Measurements from ENCODE around the gene GABRG3. TPM values are rescaled to one million over a fixed set of nuclear protein-coding genes. Genes with fewer than 3 reads are reported as not detected.

The GABRG3 gene
- total and polyA plus RNA-seq, 2 donors (not counting 3 experiments of a cell fraction or from before 2014, with no cell fraction given): not detected

DNA sequence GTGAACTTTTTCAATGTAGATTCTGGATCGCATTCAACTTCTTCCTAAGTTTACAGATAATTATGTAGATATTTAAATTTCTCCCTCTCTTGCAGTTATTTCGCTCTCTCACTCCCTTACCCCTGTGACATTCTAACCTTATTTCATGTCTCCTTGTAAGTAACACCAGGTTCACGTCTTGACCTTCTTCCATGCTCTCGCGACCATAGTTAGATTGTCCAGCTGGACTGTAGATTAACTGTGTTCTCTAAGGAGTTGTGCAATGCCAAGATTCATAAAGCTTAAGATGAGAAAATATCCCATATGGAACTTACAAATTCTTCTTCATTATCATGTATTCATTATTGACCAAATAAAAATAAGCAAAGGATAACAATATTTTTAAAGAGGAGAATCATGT is 430.5 kb downstream of the GABRG3 start:
- ChIA-PET CTCF (no interaction called here), POLR2A (no interaction called here)
- BruUV-seq (replicated peaks): no TSS peak
- no peak overlapping the region for H3K9ac ChIP-seq (replicated peaks; ENCODE audit: extremely low read depth, insufficient read depth, low read length)
- H3K4me1 ChIP-seq (ENCODE audit: control insufficient read depth, extremely low read depth, insufficient read depth, low read length): no peaks in the 10 kb centered on the region
- H3K27me3 ChIP-seq (ENCODE audit: control insufficient read depth in 2 of 2, insufficient read depth in 2 of 2, low read length in 2 of 2): no peaks in the 10 kb centered on the region
- H3K27ac ChIP-seq (ENCODE audit: insufficient read depth, low read depth, low read length): no peak overlapping the region
- no peaks in the 10 kb centered on the region for H3K79me2 ChIP-seq (ENCODE audit: control insufficient read depth, insufficient read depth, low read length)
- TF ChIP-seq, protein P1, sequence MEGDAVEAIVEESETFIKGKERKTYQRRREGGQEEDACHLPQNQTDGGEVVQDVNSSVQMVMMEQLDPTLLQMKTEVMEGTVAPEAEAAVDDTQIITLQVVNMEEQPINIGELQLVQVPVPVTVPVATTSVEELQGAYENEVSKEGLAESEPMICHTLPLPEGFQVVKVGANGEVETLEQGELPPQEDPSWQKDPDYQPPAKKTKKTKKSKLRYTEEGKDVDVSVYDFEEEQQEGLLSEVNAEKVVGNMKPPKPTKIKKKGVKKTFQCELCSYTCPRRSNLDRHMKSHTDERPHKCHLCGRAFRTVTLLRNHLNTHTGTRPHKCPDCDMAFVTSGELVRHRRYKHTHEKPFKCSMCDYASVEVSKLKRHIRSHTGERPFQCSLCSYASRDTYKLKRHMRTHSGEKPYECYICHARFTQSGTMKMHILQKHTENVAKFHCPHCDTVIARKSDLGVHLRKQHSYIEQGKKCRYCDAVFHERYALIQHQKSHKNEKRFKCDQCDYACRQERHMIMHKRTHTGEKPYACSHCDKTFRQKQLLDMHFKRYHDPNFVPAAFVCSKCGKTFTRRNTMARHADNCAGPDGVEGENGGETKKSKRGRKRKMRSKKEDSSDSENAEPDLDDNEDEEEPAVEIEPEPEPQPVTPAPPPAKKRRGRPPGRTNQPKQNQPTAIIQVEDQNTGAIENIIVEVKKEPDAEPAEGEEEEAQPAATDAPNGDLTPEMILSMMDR (IDR thresholded peaks at IDR 0.05; ENCODE audit: extremely low read depth in 1 of 2, insufficient read depth in 1 of 2, low read depth in 1 of 2, low read length in 2 of 2): no peak
- TF ChIP-seq EZH2 (IDR thresholded peaks at IDR 0.05; ENCODE audit: borderline replicate concordance, low read depth, low read length, severe bottlenecking) (no peak), JUN (IDR thresholded peaks at IDR 0.05; ENCODE audit: borderline replicate concordance, insufficient read depth, insufficient read length, low read depth) (no peak), GATA2 (IDR thresholded peaks at IDR 0.05; ENCODE audit: insufficient read depth, insufficient read length, low read depth, low read length) (no peak), MYC (IDR thresholded peaks at IDR 0.05; ENCODE audit: low read depth, low read length) (no peak), POLR2AphosphoS5 (IDR thresholded peaks at IDR 0.05; ENCODE audit: insufficient read depth, low read depth, low read length) (no peak)
- H3K9me1 ChIP-seq (replicated peaks; ENCODE audit: control insufficient read depth, extremely low read depth, insufficient read depth, low read length): no peaks in the 10 kb centered on the region
- H3K36me3 ChIP-seq (ENCODE audit: control insufficient read depth in 2 of 2, extremely low read depth in 1 of 2, insufficient read depth in 2 of 2, low read length in 2 of 2): no peaks in the 10 kb centered on the region
- intact Hi-C loops (cut with micrococcal nuclease): no loop called here
- no peak overlapping the region for H3K4me3 ChIP-seq (replicated peaks in 1 of 3; ENCODE audit: insufficient read depth in 1 of 3, low read depth in 1 of 3, low read length in 3 of 3)
- H4K20me1 ChIP-seq (replicated peaks; ENCODE audit: control insufficient read depth, extremely low read depth, insufficient read depth, low read length): no peaks in the 10 kb centered on the region
- dilution Hi-C loops (cut with MboI; ENCODE audit: extremely low pct_ligation_motif_present, low sequenced_read_pairs): no loop called here
- no peak for DNase-seq (ENCODE audit: low read depth, low spot score)
- FAIRE-seq: no peak
- H2AFZ ChIP-seq (ENCODE audit: low read depth, low read length): no peak overlapping the region
- no peak overlapping the region for H3K4me2 ChIP-seq (ENCODE audit: insufficient read depth, low read length)
- H3K9me3 ChIP-seq (replicated peaks; ENCODE audit: control insufficient read depth, insufficient read depth, low read length): peaks cover 7% of the 10 kb centered on the region

DNA sequence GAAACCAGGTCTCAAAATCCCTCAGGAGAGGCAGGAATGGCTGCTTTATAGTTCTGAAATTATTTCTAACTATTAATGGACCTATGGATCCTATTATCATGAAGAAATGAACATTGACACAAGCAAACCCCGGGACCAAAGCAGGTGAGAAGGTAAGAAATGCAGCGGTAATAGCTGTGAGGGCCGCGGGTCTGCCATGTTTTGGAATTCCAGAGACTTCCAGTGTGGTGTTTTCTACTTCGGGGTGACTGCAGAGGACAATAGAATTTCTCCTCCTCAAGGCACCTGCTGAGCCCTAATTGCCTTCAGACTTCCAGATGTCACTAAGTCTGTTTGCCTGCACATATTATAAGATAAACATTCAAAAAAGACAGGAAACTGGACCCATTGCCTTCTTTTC is 437.4 kb downstream of the GABRG3 start:
- dilution Hi-C loops (cut with MboI; ENCODE audit: extremely low pct_ligation_motif_present, low sequenced_read_pairs) (no loop called here), intact Hi-C loops (cut with micrococcal nuclease) (no loop called here)
- Histone ChIP-seq H4K20me1 (replicated peaks; ENCODE audit: control insufficient read depth, extremely low read depth, insufficient read depth, low read length) (no peaks in the 10 kb centered on the region), H3K9me3 (replicated peaks; ENCODE audit: control insufficient read depth, insufficient read depth, low read length) (peaks cover 7% of the 10 kb centered on the region), H3K79me2 (ENCODE audit: control insufficient read depth, insufficient read depth, low read length) (no peaks in the 10 kb centered on the region), H3K36me3 (ENCODE audit: control insufficient read depth in 2 of 2, extremely low read depth in 1 of 2, insufficient read depth in 2 of 2, low read length in 2 of 2) (no peaks in the 10 kb centered on the region), H3K27ac (ENCODE audit: insufficient read depth, low read depth, low read length) (no peak overlapping the region), H2AFZ (ENCODE audit: low read depth, low read length) (no peak overlapping the region), H3K27me3 (ENCODE audit: control insufficient read depth in 2 of 2, insufficient read depth in 2 of 2, low read length in 2 of 2) (no peaks in the 10 kb centered on the region), H3K4me1 (ENCODE audit: control insufficient read depth, extremely low read depth, insufficient read depth, low read length) (no peaks in the 10 kb centered on the region), H3K9me1 (replicated peaks; ENCODE audit: control insufficient read depth, extremely low read depth, insufficient read depth, low read length) (no peaks in the 10 kb centered on the region), H3K4me3 (replicated peaks in 1 of 3; ENCODE audit: insufficient read depth in 1 of 3, low read depth in 1 of 3, low read length in 3 of 3) (no peak overlapping the region), H3K9ac (replicated peaks; ENCODE audit: extremely low read depth, insufficient read depth, low read length) (no peak overlapping the region), H3K4me2 (ENCODE audit: insufficient read depth, low read length) (no peak overlapping the region)
- no TSS peak for BruUV-seq (replicated peaks)
- DNase-seq (ENCODE audit: low read depth, low spot score) (no peak), FAIRE-seq (no peak)
- TF ChIP-seq JUN (IDR thresholded peaks at IDR 0.05; ENCODE audit: borderline replicate concordance, insufficient read depth, insufficient read length, low read depth) (no peak), FOS (IDR thresholded peaks at IDR 0.05; ENCODE audit: borderline replicate concordance, insufficient read depth, low read length) (no peak), MYC (IDR thresholded peaks at IDR 0.05; ENCODE audit: low read depth, low read length) (no peak), POLR2A (IDR thresholded peaks at IDR 0.05; ENCODE audit: low read depth, low read length) (no peak), POLR2AphosphoS5 (IDR thresholded peaks at IDR 0.05; ENCODE audit: insufficient read depth, low read depth, low read length) (no peak), GATA2 (IDR thresholded peaks at IDR 0.05; ENCODE audit: insufficient read depth, insufficient read length, low read depth, low read length) (no peak), EZH2 (IDR thresholded peaks at IDR 0.05; ENCODE audit: borderline replicate concordance, low read depth, low read length, severe bottlenecking) (no peak)
- TF ChIP-seq, protein P1 (IDR thresholded peaks at IDR 0.05; ENCODE audit: extremely low read depth in 1 of 2, insufficient read depth in 1 of 2, low read depth in 1 of 2, low read length in 2 of 2): no peak
- TF ChIP-seq, protein P2, sequence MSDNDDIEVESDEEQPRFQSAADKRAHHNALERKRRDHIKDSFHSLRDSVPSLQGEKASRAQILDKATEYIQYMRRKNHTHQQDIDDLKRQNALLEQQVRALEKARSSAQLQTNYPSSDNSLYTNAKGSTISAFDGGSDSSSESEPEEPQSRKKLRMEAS (IDR thresholded peaks at IDR 0.05; ENCODE audit: insufficient read depth, insufficient read length): no peak
- CTCF ChIA-PET: interaction anchor here (1.4 kb wide), 1 partner anchor 14 kb away, joined by 3 read pairs; no protein-coding TSS in a partner anchor
- POLR2A ChIA-PET: no interaction called here

All from endothelial cell of umbilical vein (primary cell).